Activated naive CD8-positive, alpha-beta T cell treated with anti-CD3 and anti-CD28 coated beads, Interleukin-2, amount 50 U/mL, for 24 hours (primary cell): Measurements from ENCODE around the gene GHSR.
"Not testable (repeated sequence)": the region's sequence is repeated elsewhere in the genome, so short reads cannot be mapped to it uniquely, and the experiment has no call there.

Experiments
- ATAC-seq: fragments of 150-1000 bp; cut with Tn5 transposase; one replicate; pipeline ENCODE4 v1.10.0; 2021
- DNase-seq: peaks from one replicate; pipeline ENCODE4 v3.0.0; 2021
- H3K27ac Mint-ChIP-seq: one replicate; pipeline ENCODE4 v1.8.0; 2021; ENCODE audit warnings: mild to moderate bottlenecking, mixed read lengths
- H3K27me3 Mint-ChIP-seq: one replicate; pipeline ENCODE4 v1.8.0; 2021; ENCODE audit warnings: mixed read lengths
- H3K36me3 Mint-ChIP-seq: one replicate; pipeline ENCODE4 v1.8.0; 2021; ENCODE audit warnings: low read depth, mixed read lengths
- H3K4me1 Mint-ChIP-seq: one replicate; pipeline ENCODE4 v1.8.0; 2021; ENCODE audit warnings: mixed read lengths
- H3K4me3 Mint-ChIP-seq: one replicate; pipeline ENCODE4 v1.8.0; 2021; ENCODE audit warnings: mild to moderate bottlenecking, moderate library complexity, mixed read lengths
- H3K9me3 Mint-ChIP-seq: one replicate; pipeline ENCODE4 v1.8.0; 2021; ENCODE audit warnings: mixed read lengths

GHSR gene

GRCh38 chr3:172447611-172448579 lies at the start of gene GHSR:
Gene GHSR, minus strand, starts transcription at chr3:172448456. Its CDS starts 43 bp downstream, at chr3:172448413.
- no peak within 1 kb of the TSS for H3K27ac Mint-ChIP-seq
- H3K36me3 Mint-ChIP-seq: no peaks in the 10 kb centered on the region

DNA sequence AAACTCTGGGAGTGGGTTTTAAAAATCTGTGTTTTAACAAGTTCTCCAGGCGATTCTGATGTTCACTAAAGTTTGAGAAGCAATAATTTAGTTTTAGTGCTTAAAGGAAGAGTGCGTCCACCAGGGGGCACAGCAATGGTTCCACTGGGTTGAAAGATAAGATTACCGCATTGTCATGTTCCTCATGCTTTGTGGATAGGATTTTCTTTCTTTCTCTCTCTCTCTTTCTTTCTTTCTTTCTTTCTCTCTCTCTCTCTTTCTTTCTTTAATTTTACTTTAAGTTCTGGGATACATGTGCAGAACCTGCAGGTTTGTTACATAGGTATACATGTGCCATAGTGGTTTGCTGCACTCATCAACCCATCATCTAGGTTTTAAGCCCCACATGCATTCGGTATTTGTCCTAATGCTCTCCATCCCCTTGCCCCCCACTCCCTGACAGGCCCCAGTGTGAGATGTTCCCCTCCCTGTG lies 42.0 kb upstream of the GHSR start:
- peaks cover 22% of the 10 kb centered on the region for H3K27me3 Mint-ChIP-seq
- H3K27ac Mint-ChIP-seq: peak overlapping the region; percentile 76
- not testable (repeated sequence) for H3K4me3 Mint-ChIP-seq, H3K36me3 Mint-ChIP-seq, H3K9me3 Mint-ChIP-seq, ATAC-seq
- H3K4me1 Mint-ChIP-seq: peaks cover 12% of the 10 kb centered on the region
- DNase-seq: peak; percentile 86

More at GRCh38 chr3:172447611-172448579, at the start of gene GHSR:
- H3K4me3 Mint-ChIP-seq: peak within 1 kb of the TSS; percentile 48
- no peak for DNase-seq
- peaks cover 23% of the 10 kb centered on the region for H3K4me1 Mint-ChIP-seq
- no peaks in the 10 kb centered on the region for H3K9me3 Mint-ChIP-seq
- peaks cover 68% of the 10 kb centered on the region for H3K27me3 Mint-ChIP-seq
- ATAC-seq: peak; percentile 35

DNA sequence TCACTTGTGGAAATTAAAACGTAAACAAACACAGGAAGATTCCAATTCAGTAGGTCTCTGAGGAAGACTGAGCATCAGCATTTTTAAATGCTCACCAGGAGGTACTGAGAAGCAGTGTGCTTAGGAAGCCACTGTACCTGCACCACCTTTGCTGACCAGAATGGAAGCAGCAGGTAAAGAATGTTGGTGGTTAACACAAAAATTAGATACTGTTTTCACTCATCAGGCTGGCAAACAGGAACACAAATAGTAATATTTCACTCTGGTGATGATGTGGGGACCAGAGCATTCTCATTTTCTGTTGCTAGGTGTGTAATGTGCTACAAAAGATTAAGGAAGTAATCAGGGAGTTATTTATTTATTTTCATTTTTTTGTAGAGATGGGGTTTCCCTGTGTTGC lies 29.9 kb upstream of the GHSR start:
- H3K27me3 Mint-ChIP-seq: peaks cover 6% of the 10 kb centered on the region
- ATAC-seq: no peak
- no peak overlapping the region for H3K27ac Mint-ChIP-seq
- DNase-seq: no peak
- H3K4me3 Mint-ChIP-seq: no peak overlapping the region
- no peaks in the 10 kb centered on the region for H3K36me3 Mint-ChIP-seq
- no peaks in the 10 kb centered on the region for H3K9me3 Mint-ChIP-seq
- peaks cover 11% of the 10 kb centered on the region for H3K4me1 Mint-ChIP-seq

- peaks cover 7% of the 10 kb centered on the region for H3K9me3 Mint-ChIP-seq
- H3K27me3 Mint-ChIP-seq: peaks cover 5% of the 10 kb centered on the region
- no peak overlapping the region for H3K27ac Mint-ChIP-seq
- H3K4me3 Mint-ChIP-seq: peak overlapping the region; percentile 24
- peaks cover 11% of the 10 kb centered on the region for H3K4me1 Mint-ChIP-seq
- no peak for ATAC-seq
- H3K36me3 Mint-ChIP-seq: no peaks in the 10 kb centered on the region
- no peak for DNase-seq
Measured at GRCh38 chr3:172476347-172476746, 28.1 kb upstream of the GHSR start.

DNA sequence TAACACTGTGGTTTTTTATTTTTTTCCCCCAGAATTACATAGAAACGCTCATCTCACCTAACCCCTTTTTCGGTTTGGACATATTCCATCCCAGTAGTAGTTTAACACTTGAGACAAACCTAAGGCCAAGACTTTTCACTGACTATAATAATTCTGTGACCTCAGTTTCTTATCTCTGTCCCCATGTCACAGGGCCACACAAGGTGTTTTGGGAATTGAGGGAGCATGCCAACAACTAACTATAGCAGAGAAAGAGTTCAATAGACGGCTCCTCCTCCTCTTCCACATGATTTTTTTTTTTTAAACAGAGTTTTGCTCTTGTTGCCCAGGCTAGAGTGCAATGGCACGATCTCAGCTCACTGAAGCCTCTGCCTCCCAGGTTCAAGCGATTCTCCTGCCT lies 27.4 kb upstream of the GHSR start:
- no peak for DNase-seq
- ATAC-seq: no peak
- Mint-ChIP-seq H3K36me3 (no peaks in the 10 kb centered on the region), H3K27ac (no peak overlapping the region), H3K4me1 (peaks cover 11% of the 10 kb centered on the region), H3K9me3 (peaks cover 7% of the 10 kb centered on the region), H3K27me3 (peaks cover 5% of the 10 kb centered on the region), H3K4me3 (no peak overlapping the region)

- H3K27me3 Mint-ChIP-seq: peaks cover 18% of the 10 kb centered on the region
- H3K4me1 Mint-ChIP-seq: peaks cover 3% of the 10 kb centered on the region
- no peak overlapping the region for H3K4me3 Mint-ChIP-seq
- no peak for ATAC-seq
- peaks cover 7% of the 10 kb centered on the region for H3K9me3 Mint-ChIP-seq
- DNase-seq: no peak
- no peaks in the 10 kb centered on the region for H3K36me3 Mint-ChIP-seq
- no peak overlapping the region for H3K27ac Mint-ChIP-seq
Measured at GRCh38 chr3:172471903-172472302, 23.6 kb upstream of the GHSR start.

GRCh38 chr3:172470588-172470987 lies 22.3 kb upstream of the GHSR start:
- Mint-ChIP-seq H3K4me1 (no peaks in the 10 kb centered on the region), H3K9me3 (peaks cover 7% of the 10 kb centered on the region), H3K27me3 (peaks cover 20% of the 10 kb centered on the region), H3K36me3 (no peaks in the 10 kb centered on the region), H3K4me3 (no peak overlapping the region), H3K27ac (no peak overlapping the region)
- DNase-seq (no peak), ATAC-seq (no peak)

DNA sequence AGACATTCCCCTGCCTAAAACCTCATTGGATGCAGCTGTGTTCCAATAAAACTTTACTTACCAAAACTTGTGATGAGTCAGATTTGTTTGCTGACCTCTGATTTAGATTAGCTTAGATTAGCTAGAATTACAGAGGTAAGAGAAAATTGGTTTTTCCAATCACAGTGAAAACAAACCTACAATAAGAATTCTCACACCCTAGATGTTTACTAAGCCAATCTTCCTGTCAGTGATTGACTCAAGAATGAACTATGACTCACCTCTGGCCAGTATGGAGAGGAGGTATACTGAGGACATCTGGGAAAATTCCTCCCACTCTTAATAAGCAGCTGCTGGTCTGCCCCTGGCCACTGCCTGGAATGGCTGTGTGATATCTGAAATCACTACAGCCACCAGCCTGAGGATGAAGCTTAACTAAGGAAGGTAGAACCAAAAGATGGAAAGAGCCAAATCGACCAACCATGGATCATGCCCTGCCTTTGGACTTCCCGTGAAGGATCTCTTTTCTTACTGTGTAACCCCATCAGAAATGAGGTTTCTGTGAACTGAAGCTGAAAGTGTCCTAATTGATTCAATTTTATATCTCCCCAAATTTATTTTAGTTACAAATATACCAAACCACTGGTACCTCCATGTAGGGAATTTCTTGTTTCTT lies 19.0 kb upstream of the GHSR start:
- Mint-ChIP-seq H3K4me3 (no peak overlapping the region), H3K36me3 (no peaks in the 10 kb centered on the region), H3K27me3 (peaks cover 20% of the 10 kb centered on the region), H3K4me1 (no peaks in the 10 kb centered on the region), H3K27ac (no peak overlapping the region), H3K9me3 (peaks cover 7% of the 10 kb centered on the region)
- ATAC-seq (peak; percentile 33), DNase-seq (no peak)

DNA sequence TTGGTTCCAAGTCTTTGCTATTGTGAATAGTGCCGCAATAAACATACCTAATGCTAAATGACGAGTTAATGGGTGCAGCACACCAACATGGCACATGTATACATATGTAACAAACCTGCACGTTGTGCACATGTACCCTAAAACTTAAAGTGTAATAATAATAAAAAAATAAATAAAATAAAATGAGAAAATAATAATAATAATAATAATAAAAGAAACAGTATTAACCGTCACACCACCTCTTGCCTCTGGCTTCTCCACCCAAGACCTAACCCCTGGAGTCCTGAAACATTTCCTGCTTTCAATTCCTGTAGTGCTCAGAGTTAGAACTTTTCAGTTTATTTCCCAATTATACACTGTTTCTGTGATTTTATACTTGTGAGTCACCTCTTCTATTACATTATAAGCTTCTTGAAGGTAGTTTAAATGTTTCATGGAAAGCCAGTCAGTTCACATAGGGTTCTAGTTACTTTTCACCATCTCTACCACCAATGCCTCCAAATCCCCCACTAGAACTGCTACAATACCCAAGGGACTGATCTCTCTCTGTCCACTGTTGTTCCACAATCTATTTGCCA lies 18.4 kb upstream of the GHSR start:
- Mint-ChIP-seq H3K4me1 (no peaks in the 10 kb centered on the region), H3K4me3 (no peak overlapping the region), H3K27me3 (peaks cover 17% of the 10 kb centered on the region), H3K27ac (no peak overlapping the region), H3K36me3 (no peaks in the 10 kb centered on the region), H3K9me3 (peaks cover under 1% of the 10 kb centered on the region)
- DNase-seq (no peak), ATAC-seq (no peak)

GRCh38 chr3:172465281-172465680 lies 17.0 kb upstream of the GHSR start:
- no peak overlapping the region for H3K27ac Mint-ChIP-seq
- H3K4me3 Mint-ChIP-seq: no peak overlapping the region
- no peaks in the 10 kb centered on the region for H3K9me3 Mint-ChIP-seq
- H3K36me3 Mint-ChIP-seq: no peaks in the 10 kb centered on the region
- peaks cover 17% of the 10 kb centered on the region for H3K27me3 Mint-ChIP-seq
- no peaks in the 10 kb centered on the region for H3K4me1 Mint-ChIP-seq
- DNase-seq: no peak
- no peak for ATAC-seq

DNA sequence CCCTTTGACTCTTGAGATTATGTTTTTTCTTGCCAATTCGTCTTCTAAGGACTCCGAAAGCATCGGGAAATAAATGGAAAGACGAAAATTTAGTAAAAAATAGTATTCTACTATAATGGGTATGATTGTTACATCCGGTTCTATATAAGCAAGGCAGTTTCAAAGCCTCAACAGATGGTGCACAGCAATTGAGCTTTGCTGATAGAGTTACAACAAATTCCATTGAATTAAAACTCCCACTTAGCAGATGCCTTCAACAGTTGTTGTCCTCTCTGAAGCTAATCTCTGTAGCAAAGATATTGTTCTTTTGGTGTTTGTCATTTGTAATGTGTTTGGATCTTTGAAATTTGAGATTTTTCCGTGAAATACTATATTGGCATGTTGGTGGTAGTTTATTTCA lies 16.1 kb upstream of the GHSR start:
- Mint-ChIP-seq H3K4me1 (no peaks in the 10 kb centered on the region), H3K9me3 (no peaks in the 10 kb centered on the region), H3K27me3 (peaks cover 14% of the 10 kb centered on the region), H3K4me3 (no peak overlapping the region), H3K36me3 (no peaks in the 10 kb centered on the region), H3K27ac (no peak overlapping the region)
- no peak for ATAC-seq
- DNase-seq: no peak

DNA sequence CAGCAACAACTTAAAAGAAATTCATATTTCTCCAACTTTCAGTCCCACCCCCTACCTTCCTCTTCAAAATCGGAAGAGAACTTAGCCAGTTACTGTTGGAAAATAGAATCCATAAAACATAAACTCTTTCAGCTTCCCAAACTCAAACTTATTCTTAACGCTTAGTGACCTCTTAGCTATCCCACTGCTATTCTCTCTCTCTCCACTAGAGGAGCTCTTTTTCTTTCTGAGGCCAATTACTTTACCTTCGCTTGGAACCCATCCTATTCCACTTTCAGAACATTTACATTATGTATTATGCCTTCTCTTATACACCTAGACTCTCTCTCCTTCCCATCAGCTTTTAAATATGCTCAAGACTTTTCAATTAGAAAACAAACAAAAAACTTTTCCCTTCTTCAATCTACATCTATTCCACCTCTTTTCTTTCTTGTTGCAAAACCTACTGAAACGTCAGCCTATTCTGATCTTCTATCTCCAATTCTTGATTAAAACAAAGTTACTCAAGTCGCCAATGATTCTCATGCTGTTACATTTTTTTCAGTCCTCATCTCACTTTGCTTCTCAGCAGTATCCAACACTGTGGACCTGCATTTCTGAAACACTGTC lies 13.4 kb upstream of the GHSR start:
- Mint-ChIP-seq H3K27ac (no peak overlapping the region), H3K4me3 (no peak overlapping the region), H3K9me3 (no peaks in the 10 kb centered on the region), H3K36me3 (no peaks in the 10 kb centered on the region), H3K27me3 (peaks cover 3% of the 10 kb centered on the region), H3K4me1 (no peaks in the 10 kb centered on the region)
- DNase-seq (no peak), ATAC-seq (no peak)

DNA sequence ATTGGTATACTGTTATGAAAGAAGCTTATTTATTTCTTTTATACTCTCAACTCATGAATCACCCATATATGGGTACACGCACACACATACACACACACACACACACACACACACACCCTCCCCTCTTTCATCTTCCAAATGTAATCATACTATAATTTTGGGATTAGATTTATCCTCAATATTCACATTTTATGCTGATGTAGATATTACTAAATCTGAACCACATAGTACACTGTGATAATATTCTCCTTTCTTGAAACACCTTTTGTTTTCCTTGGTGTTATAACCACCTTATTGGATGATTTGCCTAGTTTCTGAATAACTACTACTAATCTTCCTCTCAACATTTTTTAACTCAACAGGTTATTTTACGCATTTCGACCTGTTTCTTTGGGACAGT lies 8.1 kb upstream of the GHSR start:
- H3K4me3 Mint-ChIP-seq: no peak overlapping the region
- no peaks in the 10 kb centered on the region for H3K4me1 Mint-ChIP-seq
- no peak for ATAC-seq

DNA sequence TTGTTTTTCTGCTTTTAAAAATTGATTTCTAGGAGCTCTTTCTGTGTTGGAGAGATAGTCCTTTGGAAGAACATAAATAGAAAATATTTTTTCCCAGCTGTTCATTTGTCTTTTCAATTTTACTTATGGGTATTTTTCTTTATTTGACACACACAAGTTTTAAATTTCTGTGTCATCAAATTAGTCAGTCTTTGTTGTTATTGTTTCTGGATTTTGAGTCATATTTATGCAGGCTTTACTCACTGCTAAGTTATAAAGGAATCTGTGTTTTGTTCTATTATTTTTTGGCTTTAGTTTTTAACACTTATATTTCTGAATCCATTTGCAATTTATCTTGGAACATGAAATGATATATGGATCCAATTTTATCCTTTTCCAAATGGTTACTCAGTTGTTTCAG lies 5.9 kb upstream of the GHSR start:
- no peak overlapping the region for H3K4me3 Mint-ChIP-seq
- DNase-seq (no peak), ATAC-seq (no peak)
- H3K9me3 Mint-ChIP-seq: no peaks in the 10 kb centered on the region
- H3K36me3 Mint-ChIP-seq: no peaks in the 10 kb centered on the region
- peaks cover 42% of the 10 kb centered on the region for H3K27me3 Mint-ChIP-seq
- H3K27ac Mint-ChIP-seq: no peak overlapping the region
- peaks cover 3% of the 10 kb centered on the region for H3K4me1 Mint-ChIP-seq

More for the DNA sequence above, 8.1 kb upstream of the GHSR start:
- H3K27me3 Mint-ChIP-seq: peaks cover 24% of the 10 kb centered on the region
- no peak overlapping the region for H3K27ac Mint-ChIP-seq
- no peaks in the 10 kb centered on the region for H3K36me3 Mint-ChIP-seq
- H3K9me3 Mint-ChIP-seq: no peaks in the 10 kb centered on the region
- no peak for DNase-seq
